GM18873 (cell line): ENCODE data around the gene DLG4.
"Not testable (repeated sequence)": the region's sequence is repeated elsewhere in the genome, so short reads cannot be mapped to it uniquely, and the experiment has no call there.

Experiments used
- ATAC-seq: cut with Tn5 transposase; IDR thresholded peaks from one replicate; pipeline ENCODE4 v1.9.1; 2021; ENCODE audit warnings: mild to moderate bottlenecking, moderate library complexity, moderate number of reproducible peaks; ENCODE audit not compliant: unreplicated experiment, low FRiP score

The DLG4 gene

GRCh38 chr17:7191571-7192270 is 27.9 kb downstream of the DLG4 start:
- no peak for ATAC-seq

GRCh38 chr17:7191069-7191468 is 28.6 kb downstream of the DLG4 start:
- ATAC-seq: no peak

- ATAC-seq: no peak
Measured at GRCh38 chr17:7190276-7190917, 29.2 kb downstream of the DLG4 start.

GRCh38 chr17:7186241-7186640 is 33.4 kb downstream of the DLG4 start:
- no peak for ATAC-seq

GRCh38 chr17:7184647-7185046 is 35.0 kb downstream of the DLG4 start:
- ATAC-seq: no peak

- no peak for ATAC-seq
Measured at GRCh38 chr17:7184091-7184488, 35.5 kb downstream of the DLG4 start.

GRCh38 chr17:7183433-7184090 is 36.1 kb downstream of the DLG4 start:
- no peak for ATAC-seq

GRCh38 chr17:7182101-7182500 is 37.5 kb downstream of the DLG4 start:
- not testable (repeated sequence) for ATAC-seq

- no peak for ATAC-seq
Measured at GRCh38 chr17:7179317-7180254, 40.0 kb downstream of the DLG4 start, which contains the start of gene ASGR1. ASGR1 (minus strand) TSS chr17:7179370; CDS start chr17:7178563, 807 bp downstream.

GRCh38 chr17:7178973-7179316 is 40.7 kb downstream of the DLG4 start:
- ATAC-seq: no peak

- ATAC-seq: no peak
Measured at GRCh38 chr17:7177954-7178477, 41.6 kb downstream of the DLG4 start.

GRCh38 chr17:7177191-7177953 is 42.3 kb downstream of the DLG4 start:
- ATAC-seq: no peak

GRCh38 chr17:7176841-7177190 is 42.8 kb downstream of the DLG4 start:
- no peak for ATAC-seq

GRCh38 chr17:7176107-7176840 is 43.4 kb downstream of the DLG4 start:
- no peak for ATAC-seq

GRCh38 chr17:7175330-7175733 is 44.3 kb downstream of the DLG4 start:
- no peak for ATAC-seq

GRCh38 chr17:7174603-7175326 is 44.9 kb downstream of the DLG4 start:
- ATAC-seq: no peak

GRCh38 chr17:7173687-7174602 is 45.7 kb downstream of the DLG4 start:
- no peak for ATAC-seq
